Measurements from ENCODE around the gene EID3.

EID3 gene

GRCh38 chr12:104342147-104342546 lies 38.6 kb downstream of the EID3 start:
- DNase-seq: no peak

GRCh38 chr12:104342635-104343249 lies 39.2 kb downstream of the EID3 start:
- no peak for DNase-seq

- DNase-seq: no peak
These were observed 41.1 kb downstream of the EID3 start for GRCh38 chr12:104344682-104345081.

GRCh38 chr12:104345234-104346066 lies 41.9 kb downstream of the EID3 start:
- no peak for DNase-seq

GRCh38 chr12:104347374-104348075 lies 44.0 kb downstream of the EID3 start:
- no peak for DNase-seq

- no peak for DNase-seq
These were observed 44.9 kb downstream of the EID3 start for GRCh38 chr12:104348283-104348993.

- no peak for DNase-seq
These were observed 45.5 kb downstream of the EID3 start for GRCh38 chr12:104348994-104349494.

- DNase-seq: no peak
These were observed 46.9 kb downstream of the EID3 start for GRCh38 chr12:104350211-104351056.

- DNase-seq: no peak
These were observed 47.8 kb downstream of the EID3 start for GRCh38 chr12:104351057-104351983.

GRCh38 chr12:104352106-104352713 lies 48.7 kb downstream of the EID3 start:
- DNase-seq: no peak

- no peak for DNase-seq
These were observed 49.8 kb downstream of the EID3 start for GRCh38 chr12:104353012-104353981.

GRCh38 chr12:104354167-104354867 lies 50.8 kb downstream of the EID3 start:
- no peak for DNase-seq

Data from right hindlimb (tissue), 1 donor.